Neural progenitor cell (in vitro differentiated cells): ENCODE results near the gene CYB5A. TPM values are rescaled to one million over a fixed set of nuclear protein-coding genes. Genes with fewer than 3 reads are reported as not detected.

Experiments
- DNase-seq: peaks from one replicate; pipeline ENCODE4 v3.0.0-alpha.2; 2016; ENCODE audit warnings: low spot score
- H2AFZ ChIP-seq: fragments of 200-600 bp; sonication (generic); replicated peaks from 2 replicates; pipeline ENCODE4 v1.6.1; 2016; ENCODE audit warnings: antibody characterized with exemption
- H3F3A ChIP-seq: fragments of 200-600 bp; sonication (generic); 2 replicates; pipeline ENCODE4 v1.6.1; 2016; ENCODE audit warnings: antibody characterized with exemption, low read depth
- H3K27ac ChIP-seq: fragments of 200-600 bp; sonication (generic); 2 replicates; pipeline ENCODE4 v1.5.1; 2016; ENCODE audit warnings: mild to moderate bottlenecking
- H3K27me3 ChIP-seq: fragments of 200-600 bp; sonication (generic); 2 replicates; pipeline ENCODE4 v1.6.1; 2016; ENCODE audit warnings: mild to moderate bottlenecking, moderate library complexity
- H3K36me3 ChIP-seq: fragments of 200-600 bp; sonication (generic); 2 replicates; pipeline ENCODE4 v1.5.1; 2016
- H3K4me1 ChIP-seq: fragments of 200-600 bp; sonication (generic); 2 replicates; pipeline ENCODE4 v1.6.1; 2016; ENCODE audit warnings: mixed run types
- H3K4me2 ChIP-seq: fragments of 200-600 bp; sonication (generic); 2 replicates; pipeline ENCODE4 v1.6.1; 2016
- H3K4me3 ChIP-seq: fragments of 200-600 bp; sonication (generic); 2 replicates; pipeline ENCODE4 v1.5.1; 2016
- H3K79me2 ChIP-seq: fragments of 200-600 bp; sonication (generic); 2 replicates; pipeline ENCODE4 v1.6.1; 2016; ENCODE audit warnings: low read depth
- H3K9ac ChIP-seq: fragments of 200-600 bp; sonication (generic); 2 replicates; pipeline ENCODE4 v1.6.1; 2016
- H3K9me3 ChIP-seq: fragments of 200-600 bp; sonication (generic); 2 replicates; pipeline ENCODE4 v1.5.1; 2016; ENCODE audit warnings: low read depth
- H4K20me1 ChIP-seq: fragments of 200-600 bp; sonication (generic); 2 replicates; pipeline ENCODE4 v1.6.1; 2016; ENCODE audit warnings: low read depth
- H3K27ac Mint-ChIP-seq: 3 replicates; pipeline ENCODE4 v1.8.0; 2021; ENCODE audit warnings: mixed read lengths
- H3K27me3 Mint-ChIP-seq: 2 replicates; pipeline ENCODE4 v1.8.0; 2022; ENCODE audit warnings: low read depth, mild to moderate bottlenecking, inconsistent platforms, moderate library complexity, mixed read lengths; ENCODE audit not compliant: insufficient read depth
- H3K36me3 Mint-ChIP-seq: 3 replicates; pipeline ENCODE4 v1.8.0; 2021; ENCODE audit warnings: mixed read lengths
- H3K4me1 Mint-ChIP-seq: 3 replicates; pipeline ENCODE4 v1.8.0; 2021; ENCODE audit warnings: mixed read lengths
- H3K4me3 Mint-ChIP-seq: 3 replicates; pipeline ENCODE4 v1.8.0; 2021; ENCODE audit warnings: mild to moderate bottlenecking, moderate library complexity, mixed read lengths
- H3K9me3 Mint-ChIP-seq: 3 replicates; pipeline ENCODE4 v1.8.0; 2020; ENCODE audit warnings: mixed read lengths
- CTCF ChIP-seq: fragments of 200-600 bp; sonication (generic); IDR thresholded peaks from 2 replicates; pipeline ENCODE4 v1.5.1; 2017; ENCODE audit warnings: antibody characterized with exemption, mild to moderate bottlenecking
- EZH2 ChIP-seq: fragments of 200-600 bp; sonication (generic); IDR thresholded peaks from 2 replicates; pipeline ENCODE4 v1.6.1; 2017; ENCODE audit warnings: antibody characterized with exemption, mild to moderate bottlenecking, moderate library complexity
- EZH2phosphoT487 ChIP-seq: fragments of 200-600 bp; sonication (generic); IDR thresholded peaks from 2 replicates; pipeline ENCODE4 v1.6.1; 2017; ENCODE audit warnings: antibody characterized with exemption
- total RNA-seq: library from RNA; depleted of rRNA; stranded (reverse); fragments of >200 nt; gene quantifications from 2 replicates; pipeline ENCODE4 v1.2.3, GENCODE V29; 2015; ENCODE audit warnings: low replicate concordance

The CYB5A gene
- total RNA-seq, 1 donor from 2014 or later = 33.7 TPM

- peaks cover under 1% of the 10 kb centered on the region for H3K27me3 Mint-ChIP-seq
- peaks cover 8% of the 10 kb centered on the region for H3K4me1 Mint-ChIP-seq
- no peak overlapping the region for H2AFZ ChIP-seq
- H3K27ac ChIP-seq = no peak overlapping the region
- no peak overlapping the region for H3K4me3 Mint-ChIP-seq
- no peaks in the 10 kb centered on the region for H3K9me3 ChIP-seq
- H3K36me3 ChIP-seq = no peaks in the 10 kb centered on the region
- H3F3A ChIP-seq = no peaks in the 10 kb centered on the region
- peaks cover 8% of the 10 kb centered on the region for H3K4me1 ChIP-seq
- H3K4me3 ChIP-seq = no peak overlapping the region
- H3K27me3 ChIP-seq = no peaks in the 10 kb centered on the region
- H3K4me2 ChIP-seq = no peak overlapping the region
- H3K36me3 Mint-ChIP-seq = peaks cover 4% of the 10 kb centered on the region
- TF ChIP-seq EZH2 = no peak
- TF ChIP-seq CTCF = no peak
- TF ChIP-seq EZH2phosphoT487 = no peak
- H3K9ac ChIP-seq = no peak overlapping the region
- no peak for DNase-seq
- no peaks in the 10 kb centered on the region for H4K20me1 ChIP-seq
- H3K79me2 ChIP-seq = no peaks in the 10 kb centered on the region
- H3K9me3 Mint-ChIP-seq = no peaks in the 10 kb centered on the region
- no peak overlapping the region for H3K27ac Mint-ChIP-seq
These were observed 43.6 kb downstream of the CYB5A start for GRCh38 chr18:74248189-74248588.

DNA sequence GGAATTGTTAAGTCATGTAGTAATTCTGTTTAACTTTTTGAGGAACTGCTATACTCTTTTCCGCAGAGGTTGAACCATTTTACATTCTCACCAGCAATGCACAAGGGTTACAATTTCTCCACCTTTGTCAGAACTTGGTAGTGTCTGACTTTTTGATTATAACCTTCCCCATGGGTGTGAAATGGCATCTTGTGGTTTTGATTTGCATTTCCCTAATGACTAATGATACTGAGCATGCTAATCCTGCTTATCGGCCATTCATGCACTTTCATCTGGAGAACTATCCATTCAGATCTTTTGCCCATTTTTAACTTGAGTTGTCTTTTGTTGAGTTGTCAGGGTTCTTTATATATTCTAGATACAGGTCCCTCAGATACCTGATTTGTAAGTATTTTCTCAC lies 47.2 kb downstream of the CYB5A start:
- no peak overlapping the region for H3K9ac ChIP-seq
- no peaks in the 10 kb centered on the region for H3F3A ChIP-seq
- H3K27ac Mint-ChIP-seq = no peak overlapping the region
- H3K36me3 ChIP-seq = no peaks in the 10 kb centered on the region
- H3K36me3 Mint-ChIP-seq = no peaks in the 10 kb centered on the region
- no peak overlapping the region for H3K4me3 ChIP-seq
- no peak for DNase-seq
- H3K9me3 ChIP-seq = no peaks in the 10 kb centered on the region
- H3K4me3 Mint-ChIP-seq = no peak overlapping the region
- H3K27ac ChIP-seq = no peak overlapping the region
- H3K4me1 Mint-ChIP-seq = peaks cover 5% of the 10 kb centered on the region
- no peak overlapping the region for H2AFZ ChIP-seq
- H3K4me2 ChIP-seq = no peak overlapping the region
- no peaks in the 10 kb centered on the region for H3K79me2 ChIP-seq
- no peaks in the 10 kb centered on the region for H3K4me1 ChIP-seq
- H3K9me3 Mint-ChIP-seq = no peaks in the 10 kb centered on the region
- H3K27me3 Mint-ChIP-seq = peaks cover 8% of the 10 kb centered on the region
- H3K27me3 ChIP-seq = no peaks in the 10 kb centered on the region
- TF ChIP-seq EZH2phosphoT487 (no peak), CTCF (no peak), EZH2 (no peak)
- no peaks in the 10 kb centered on the region for H4K20me1 ChIP-seq

DNA sequence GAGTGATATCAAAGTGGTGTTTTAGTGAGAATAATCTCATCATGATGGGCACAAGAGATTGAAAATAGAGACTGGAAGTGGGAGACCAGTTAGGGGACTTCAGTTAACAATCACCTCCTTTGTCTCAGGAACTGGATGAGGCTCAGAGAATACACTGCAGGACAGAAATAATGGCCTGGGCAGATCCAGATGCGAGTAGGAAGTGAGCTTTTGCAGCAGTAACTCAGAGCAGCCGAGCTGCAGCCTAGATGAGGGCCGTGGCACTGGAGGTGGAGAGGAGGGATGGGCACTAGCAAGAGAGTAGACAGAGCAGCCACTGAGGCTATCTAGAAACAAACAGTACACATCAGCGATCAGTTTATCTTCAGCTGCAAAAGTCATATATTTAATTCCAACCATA lies 48.6 kb downstream of the CYB5A start:
- no peak overlapping the region for H3K4me2 ChIP-seq
- TF ChIP-seq EZH2 = no peak
- TF ChIP-seq CTCF = no peak
- TF ChIP-seq EZH2phosphoT487 = no peak
- H3K4me3 ChIP-seq = no peak overlapping the region

More for the DNA sequence above, 48.6 kb downstream of the CYB5A start:
- H3K27ac ChIP-seq = no peak overlapping the region
- H4K20me1 ChIP-seq = no peaks in the 10 kb centered on the region
- H3K27me3 Mint-ChIP-seq = peaks cover 8% of the 10 kb centered on the region
- no peaks in the 10 kb centered on the region for H3K9me3 Mint-ChIP-seq
- no peak overlapping the region for H3K4me3 Mint-ChIP-seq
- H3K27ac Mint-ChIP-seq = no peak overlapping the region
- no peaks in the 10 kb centered on the region for H3K36me3 ChIP-seq
- no peaks in the 10 kb centered on the region for H3K27me3 ChIP-seq
- H3K4me1 ChIP-seq = no peaks in the 10 kb centered on the region
- H3K79me2 ChIP-seq = no peaks in the 10 kb centered on the region
- no peaks in the 10 kb centered on the region for H3K9me3 ChIP-seq
- no peak overlapping the region for H2AFZ ChIP-seq
- no peaks in the 10 kb centered on the region for H3K36me3 Mint-ChIP-seq
- H3K9ac ChIP-seq = no peak overlapping the region
- peaks cover 5% of the 10 kb centered on the region for H3K4me1 Mint-ChIP-seq
- no peak for DNase-seq
- no peaks in the 10 kb centered on the region for H3F3A ChIP-seq
